ENCODE measurements around the gene TOPBP1. TPM values are rescaled to one million over a fixed set of nuclear protein-coding genes. Genes with fewer than 3 reads are reported as not detected.
"Not testable (repeated sequence)": the region's sequence is repeated elsewhere in the genome, so short reads cannot be mapped to it uniquely, and the experiment has no call there.

Gene TOPBP1
- total RNA-seq, 1 donor from 2014 or later: 10.4 TPM

DNA sequence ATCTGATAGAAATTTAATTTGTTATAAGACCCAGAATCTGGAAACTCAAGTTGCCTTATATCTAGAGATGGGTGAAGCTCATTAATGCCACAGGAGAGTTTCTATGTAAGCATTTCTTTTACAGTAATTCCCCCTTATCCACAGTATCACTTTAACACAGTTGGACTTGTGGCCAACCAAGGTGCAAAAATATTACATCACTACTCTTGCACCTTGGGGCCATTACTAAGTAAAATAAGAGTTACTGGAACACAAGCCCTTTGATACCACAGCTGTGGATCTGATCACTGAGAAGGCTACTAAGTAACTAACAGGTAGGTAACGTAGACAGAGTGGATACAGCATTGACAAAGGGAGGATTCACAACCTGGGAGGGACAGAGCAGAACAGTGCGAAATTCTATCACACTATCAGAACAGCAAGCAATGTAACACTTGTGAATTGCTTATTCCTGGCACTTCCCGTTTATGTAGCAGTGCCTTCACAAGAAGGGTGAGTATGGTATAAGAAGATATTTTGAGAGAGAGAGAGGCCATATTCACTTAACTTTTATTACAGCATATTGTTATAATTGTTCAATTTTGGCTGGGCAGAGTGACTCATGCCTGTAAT is 33.9 kb upstream of the TOPBP1 start:
- no peak for DNase-seq
- Histone ChIP-seq H3K4me1 (no peaks in the 10 kb centered on the region), H3K4me3 (no peak overlapping the region), H3K27ac (replicated peaks) (no peak overlapping the region), H3K27me3 (ENCODE audit: low read depth) (no peaks in the 10 kb centered on the region), H3K36me3 (no peaks in the 10 kb centered on the region), H3K9me3 (replicated peaks) (no peaks in the 10 kb centered on the region)
- intact Hi-C loops (cut with micrococcal nuclease): no loop called here
- TF ChIP-seq, protein P1, sequence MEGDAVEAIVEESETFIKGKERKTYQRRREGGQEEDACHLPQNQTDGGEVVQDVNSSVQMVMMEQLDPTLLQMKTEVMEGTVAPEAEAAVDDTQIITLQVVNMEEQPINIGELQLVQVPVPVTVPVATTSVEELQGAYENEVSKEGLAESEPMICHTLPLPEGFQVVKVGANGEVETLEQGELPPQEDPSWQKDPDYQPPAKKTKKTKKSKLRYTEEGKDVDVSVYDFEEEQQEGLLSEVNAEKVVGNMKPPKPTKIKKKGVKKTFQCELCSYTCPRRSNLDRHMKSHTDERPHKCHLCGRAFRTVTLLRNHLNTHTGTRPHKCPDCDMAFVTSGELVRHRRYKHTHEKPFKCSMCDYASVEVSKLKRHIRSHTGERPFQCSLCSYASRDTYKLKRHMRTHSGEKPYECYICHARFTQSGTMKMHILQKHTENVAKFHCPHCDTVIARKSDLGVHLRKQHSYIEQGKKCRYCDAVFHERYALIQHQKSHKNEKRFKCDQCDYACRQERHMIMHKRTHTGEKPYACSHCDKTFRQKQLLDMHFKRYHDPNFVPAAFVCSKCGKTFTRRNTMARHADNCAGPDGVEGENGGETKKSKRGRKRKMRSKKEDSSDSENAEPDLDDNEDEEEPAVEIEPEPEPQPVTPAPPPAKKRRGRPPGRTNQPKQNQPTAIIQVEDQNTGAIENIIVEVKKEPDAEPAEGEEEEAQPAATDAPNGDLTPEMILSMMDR (IDR thresholded peaks at IDR 0.05; ENCODE audit: borderline replicate concordance): no peak

DNA sequence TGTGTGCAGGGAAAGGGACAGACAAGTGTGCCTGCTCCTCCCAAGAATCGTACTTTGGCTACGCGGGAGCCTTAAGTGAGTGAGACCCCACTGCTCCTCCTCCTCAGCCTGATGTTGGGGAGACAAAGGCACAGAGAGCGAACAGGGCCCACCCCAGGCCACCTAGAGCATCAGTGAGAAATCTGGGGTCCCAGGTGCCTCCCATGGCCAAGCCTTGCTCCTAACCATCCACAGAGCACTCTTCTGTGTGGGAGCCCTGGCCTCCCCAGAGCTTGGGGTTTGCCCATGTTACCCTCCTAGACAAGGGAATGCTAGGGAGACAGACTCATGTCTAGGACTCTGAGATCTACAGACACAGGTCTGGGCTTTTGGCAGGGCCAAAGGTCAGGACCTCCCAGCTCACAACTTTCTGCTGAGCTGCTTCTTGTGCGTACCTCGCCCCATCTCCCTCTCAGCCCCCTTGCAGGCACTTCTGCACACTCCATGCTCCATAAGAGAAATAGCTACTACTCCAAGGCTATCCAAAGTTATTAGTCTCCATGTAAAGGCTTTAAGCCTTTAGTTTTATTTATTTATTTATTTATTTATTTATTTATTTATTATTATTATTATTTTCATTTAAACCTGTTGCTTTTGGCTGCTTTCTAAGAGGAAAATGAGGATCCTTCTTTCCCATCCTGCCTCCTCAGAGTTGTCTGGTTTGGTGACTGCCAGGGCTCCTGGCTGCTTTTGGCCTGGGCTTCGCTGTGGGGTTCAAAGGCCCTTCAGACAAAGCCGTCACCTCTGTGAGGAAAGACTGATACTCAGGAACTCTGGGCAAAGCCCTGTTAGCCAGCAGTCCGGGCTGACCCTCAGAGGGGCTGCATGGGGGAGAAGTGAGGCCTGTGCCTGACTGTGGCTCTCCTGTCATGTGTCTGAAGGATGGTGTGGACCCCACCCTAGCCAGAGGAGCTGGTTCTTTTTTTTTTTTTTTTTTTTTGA is 32.8 kb upstream of the TOPBP1 start:
- TF ChIP-seq, protein P1 (IDR thresholded peaks at IDR 0.05; ENCODE audit: borderline replicate concordance): no peak
- Histone ChIP-seq H3K4me3 (no peak overlapping the region), H3K9me3 (replicated peaks) (no peaks in the 10 kb centered on the region), H3K27ac (replicated peaks) (no peak overlapping the region), H3K36me3 (no peaks in the 10 kb centered on the region), H3K4me1 (no peaks in the 10 kb centered on the region), H3K27me3 (ENCODE audit: low read depth) (no peaks in the 10 kb centered on the region)
- DNase-seq: no peak
- intact Hi-C loops (cut with micrococcal nuclease): no loop called here

DNA sequence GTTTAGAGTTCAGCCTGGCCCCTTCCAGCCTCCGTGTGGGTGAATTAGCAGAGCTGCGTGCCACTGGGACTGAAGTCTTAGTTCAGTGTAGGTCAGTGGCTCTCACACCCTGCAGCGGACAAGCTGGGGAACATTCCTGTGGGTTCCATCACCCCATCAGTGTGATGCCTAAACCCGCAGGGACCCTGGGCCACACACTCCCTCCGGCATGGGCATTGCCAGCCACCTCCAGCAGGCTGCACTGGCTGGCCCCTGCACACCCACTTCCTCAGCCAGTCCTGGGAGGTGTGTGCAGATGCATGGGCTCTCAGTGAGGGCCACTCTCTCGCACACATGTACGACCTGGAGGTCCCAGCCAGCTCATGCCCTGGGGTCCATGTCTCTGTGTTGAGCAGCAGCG is 32.1 kb upstream of the TOPBP1 start:
- H3K9me3 ChIP-seq (replicated peaks): no peaks in the 10 kb centered on the region
- no peaks in the 10 kb centered on the region for H3K27me3 ChIP-seq (ENCODE audit: low read depth)
- intact Hi-C loops (cut with micrococcal nuclease): no loop called here
- TF ChIP-seq, protein P1 (IDR thresholded peaks at IDR 0.05; ENCODE audit: borderline replicate concordance): no peak
- H3K4me3 ChIP-seq: no peak overlapping the region
- no peak for DNase-seq
- H3K36me3 ChIP-seq: no peaks in the 10 kb centered on the region
- no peaks in the 10 kb centered on the region for H3K4me1 ChIP-seq
- H3K27ac ChIP-seq (replicated peaks): no peak overlapping the region

DNA sequence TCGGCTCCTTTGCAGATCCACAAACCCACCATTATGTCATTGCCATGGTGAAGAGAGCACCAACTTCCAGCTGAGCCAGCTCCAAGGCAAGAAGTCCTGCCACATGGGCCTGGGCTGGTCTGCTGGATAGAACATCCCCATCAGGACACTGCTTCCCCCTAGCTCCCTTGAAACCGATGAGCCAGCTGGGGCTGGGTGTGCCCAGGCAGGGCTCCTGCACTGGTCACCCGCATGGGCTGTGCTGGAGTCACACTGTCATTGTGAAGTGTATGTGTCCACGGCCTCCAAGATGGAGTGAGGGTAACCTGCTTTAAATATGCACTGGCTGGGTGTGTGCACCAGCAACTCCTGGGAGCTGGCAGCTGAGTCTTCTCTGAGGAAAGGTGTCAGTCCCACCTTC is 31.0 kb upstream of the TOPBP1 start:
- intact Hi-C loops (cut with micrococcal nuclease): no loop called here
- Histone ChIP-seq H3K36me3 (no peaks in the 10 kb centered on the region), H3K27ac (replicated peaks) (no peak overlapping the region), H3K4me1 (no peaks in the 10 kb centered on the region), H3K27me3 (ENCODE audit: low read depth) (no peaks in the 10 kb centered on the region), H3K9me3 (replicated peaks) (no peaks in the 10 kb centered on the region), H3K4me3 (no peak overlapping the region)
- no peak for DNase-seq
- TF ChIP-seq, protein P1 (IDR thresholded peaks at IDR 0.05; ENCODE audit: borderline replicate concordance): no peak

GRCh38 chr3:133691273-133692107 is 29.7 kb upstream of the TOPBP1 start:
- H3K27ac ChIP-seq (replicated peaks): no peak overlapping the region
- H3K36me3 ChIP-seq: no peaks in the 10 kb centered on the region
- H3K4me3 ChIP-seq: no peak overlapping the region
- peaks cover 5% of the 10 kb centered on the region for H3K9me3 ChIP-seq (replicated peaks)
- TF ChIP-seq, protein P1 (IDR thresholded peaks at IDR 0.05; ENCODE audit: borderline replicate concordance): no peak
- no peaks in the 10 kb centered on the region for H3K4me1 ChIP-seq
- intact Hi-C loops (cut with micrococcal nuclease): no loop called here
- no peak for DNase-seq
- H3K27me3 ChIP-seq (ENCODE audit: low read depth): no peaks in the 10 kb centered on the region

- H3K4me3 ChIP-seq; intact Hi-C loops (cut with micrococcal nuclease); H3K36me3 ChIP-seq; H3K27ac ChIP-seq (replicated peaks); DNase-seq: not testable (repeated sequence)
- Histone ChIP-seq H3K4me1 (peaks cover 11% of the 10 kb centered on the region), H3K27me3 (ENCODE audit: low read depth) (peaks cover 37% of the 10 kb centered on the region), H3K9me3 (replicated peaks) (peaks cover 10% of the 10 kb centered on the region)
Observed at GRCh38 chr3:133677993-133678392, 16.3 kb upstream of the TOPBP1 start.
